ENCODE results near the gene NAALADL1.

The NAALADL1 gene

GRCh38 chr11:65058419-65059054, at the start of gene NAALADL1:
NAALADL1 (minus strand) TSS chr11:65058553; CDS start chr11:65058521, 32 bp downstream.
- DNase-seq, result no peak

GRCh38 chr11:65107751-65108468, 49.6 kb upstream of the NAALADL1 start:
- no peak for DNase-seq

GRCh38 chr11:65107078-65107477, 48.7 kb upstream of the NAALADL1 start:
- no peak for DNase-seq

GRCh38 chr11:65104628-65105027, 46.3 kb upstream of the NAALADL1 start:
- DNase-seq, result no peak

GRCh38 chr11:65103476-65103875, 45.1 kb upstream of the NAALADL1 start:
- DNase-seq, result no peak

- DNase-seq, result no peak
These were observed 44.1 kb upstream of the NAALADL1 start for GRCh38 chr11:65102142-65103095.

GRCh38 chr11:65100674-65101350, 42.5 kb upstream of the NAALADL1 start:
- DNase-seq, result no peak

- no peak for DNase-seq
These were observed 38.6 kb upstream of the NAALADL1 start for GRCh38 chr11:65096926-65097325.

GRCh38 chr11:65095974-65096806, 37.8 kb upstream of the NAALADL1 start, which contains the start of gene VPS51:
VPS51 (plus strand) TSS chr11:65096214; CDS start chr11:65096251, 37 bp downstream.
- DNase-seq, result peak; percentile 83

- no peak for DNase-seq
These were observed 37.1 kb upstream of the NAALADL1 start for GRCh38 chr11:65095427-65095826.

- DNase-seq, result no peak
These were observed 32.3 kb upstream of the NAALADL1 start for GRCh38 chr11:65090628-65091027.

- no peak for DNase-seq
These were observed 31.3 kb upstream of the NAALADL1 start for GRCh38 chr11:65089621-65090020.

GRCh38 chr11:65087827-65088226, 29.5 kb upstream of the NAALADL1 start:
- no peak for DNase-seq

GRCh38 chr11:65087216-65087615, 28.9 kb upstream of the NAALADL1 start:
- no peak for DNase-seq

GRCh38 chr11:65086809-65087208, 28.5 kb upstream of the NAALADL1 start:
- DNase-seq, result no peak

GRCh38 chr11:65085446-65085845, 27.1 kb upstream of the NAALADL1 start:
- DNase-seq, result peak; percentile 7

- DNase-seq, result no peak
These were observed 26.4 kb upstream of the NAALADL1 start for GRCh38 chr11:65084598-65085375.

GRCh38 chr11:65083834-65084597, 25.7 kb upstream of the NAALADL1 start, which contains the start of the genes CDCA5 and ZFPL1:
CDCA5 (minus strand) TSS chr11:65084040; CDS start chr11:65083978, 62 bp downstream.
ZFPL1 (plus strand) TSS chr11:65084222; CDS start chr11:65084699, 477 bp downstream.
- peak; percentile 92 for DNase-seq

GRCh38 chr11:65083134-65083833, 24.9 kb upstream of the NAALADL1 start:
- no peak for DNase-seq

All from MV-4-11 (cell line).